Retinal pigment epithelial cell (primary cell): Measurements from ENCODE around the gene NXPE2.

Experiments used
- DNase-seq: peaks from one replicate; pipeline ENCODE4 v3.0.0-alpha.2; 2010; ENCODE audit warnings: low read depth
- H3K4me3 ChIP-seq: 2 replicates; pipeline ENCODE4 v1.5.1; 2011; ENCODE audit warnings: mild to moderate bottlenecking, low read length, control low read depth, moderate library complexity
- TF ChIP-seq, protein P1 (sequence below): conservative IDR thresholded peaks from 2 replicates; pipeline ENCODE4 v1.5.1; 2011; ENCODE audit warnings: low read depth, low read length, control low read depth, inconsistent platforms

NXPE2 gene

GRCh38 chr11:114745150-114745671, 66.9 kb downstream of the NXPE2 start:
- no peak for DNase-seq
- TF ChIP-seq, protein P1, sequence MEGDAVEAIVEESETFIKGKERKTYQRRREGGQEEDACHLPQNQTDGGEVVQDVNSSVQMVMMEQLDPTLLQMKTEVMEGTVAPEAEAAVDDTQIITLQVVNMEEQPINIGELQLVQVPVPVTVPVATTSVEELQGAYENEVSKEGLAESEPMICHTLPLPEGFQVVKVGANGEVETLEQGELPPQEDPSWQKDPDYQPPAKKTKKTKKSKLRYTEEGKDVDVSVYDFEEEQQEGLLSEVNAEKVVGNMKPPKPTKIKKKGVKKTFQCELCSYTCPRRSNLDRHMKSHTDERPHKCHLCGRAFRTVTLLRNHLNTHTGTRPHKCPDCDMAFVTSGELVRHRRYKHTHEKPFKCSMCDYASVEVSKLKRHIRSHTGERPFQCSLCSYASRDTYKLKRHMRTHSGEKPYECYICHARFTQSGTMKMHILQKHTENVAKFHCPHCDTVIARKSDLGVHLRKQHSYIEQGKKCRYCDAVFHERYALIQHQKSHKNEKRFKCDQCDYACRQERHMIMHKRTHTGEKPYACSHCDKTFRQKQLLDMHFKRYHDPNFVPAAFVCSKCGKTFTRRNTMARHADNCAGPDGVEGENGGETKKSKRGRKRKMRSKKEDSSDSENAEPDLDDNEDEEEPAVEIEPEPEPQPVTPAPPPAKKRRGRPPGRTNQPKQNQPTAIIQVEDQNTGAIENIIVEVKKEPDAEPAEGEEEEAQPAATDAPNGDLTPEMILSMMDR: no peak
- no peak overlapping the region for H3K4me3 ChIP-seq

GRCh38 chr11:114746013-114746412, 67.7 kb downstream of the NXPE2 start:
- TF ChIP-seq, protein P1: no peak

More at GRCh38 chr11:114746013-114746412, 67.7 kb downstream of the NXPE2 start:
- no peak for DNase-seq
- H3K4me3 ChIP-seq: no peak overlapping the region
